ENCODE data around the gene IL11RA.

DNA sequence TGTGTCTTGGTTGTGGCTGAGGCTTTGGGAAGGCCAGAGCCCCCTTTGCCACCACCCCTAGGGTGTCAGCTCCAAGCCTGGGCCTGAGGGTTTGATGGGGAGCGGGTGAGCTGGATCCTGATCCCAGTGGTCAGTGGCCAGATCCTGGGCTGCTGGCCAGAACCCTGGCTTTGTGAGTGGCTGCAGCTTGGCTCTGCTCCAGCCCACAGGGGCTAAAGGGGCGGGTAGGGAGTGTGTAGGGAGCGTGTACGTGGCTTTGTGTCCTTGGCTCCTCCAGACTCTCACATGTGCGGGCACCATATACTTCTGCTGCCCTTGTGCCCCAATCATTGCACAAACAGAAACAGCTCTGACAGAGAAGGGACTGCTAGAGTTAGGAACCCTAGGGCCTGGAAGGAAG, 1.2 kb upstream of the IL11RA start:
- TF ChIP-seq EZH2phosphoT487 (IDR thresholded peaks at IDR 0.05; ENCODE audit: insufficient read depth, low read depth) (no peak), EZH2 (IDR thresholded peaks at IDR 0.05; ENCODE audit: insufficient read depth, poor library complexity, severe bottlenecking) (no peak)
